Sigmoid colon (tissue), 7 donors: ENCODE data around the gene PROX2. TPM values are rescaled to one million over a fixed set of nuclear protein-coding genes. Genes with fewer than 3 reads are reported as not detected.

Experiments
- DNase-seq: peaks from one replicate; pipeline ENCODE4 v3.0.0-alpha.2; 2019
- H3K27ac ChIP-seq, 4 donors: fragments of 200-600 bp; sonication (generic); one replicate each; pipeline ENCODE4 v1.5.1; 2016 to 2019; ENCODE audit warnings: mild to moderate bottlenecking in 1 of 4
- H3K27me3 ChIP-seq, 3 donors: fragments of 200-600 bp; sonication (generic); one replicate each; pipeline ENCODE4 v1.5.1; 2019; ENCODE audit warnings: mild to moderate bottlenecking in 1 of 3
- H3K36me3 ChIP-seq, 4 donors: fragments of 200-600 bp; sonication (generic); one replicate each; pipeline ENCODE4 v1.5.1; 2016 to 2019
- H3K4me1 ChIP-seq, 4 donors: fragments of 200-600 bp; sonication (generic); one replicate each; pipeline ENCODE4 v1.5.1; 2017 to 2019
- H3K4me3 ChIP-seq, 4 donors: fragments of 200-600 bp; sonication (generic); one replicate each; pipeline ENCODE4 v1.5.1; 2017 to 2019; ENCODE audit warnings: mild to moderate bottlenecking in 2 of 4, moderate library complexity in 1 of 4
- H3K9me3 ChIP-seq, 4 donors: fragments of 200-600 bp in 3 of 4; sonication (generic) in 3 of 4; one replicate each; pipeline versions ENCODE4 v1.5.1 to v1.6.1; 2013 to 2019
- CTCF ChIP-seq, 4 experiments: fragments of 450-650 bp in 3 of 4; fragments of 200-600 bp in 1 of 4; IDR thresholded peaks; one replicate each; pipeline ENCODE4 v1.5.1; 2016 to 2019; ENCODE audit warnings: antibody characterized with exemption in 4 of 4, mild to moderate bottlenecking in 3 of 4, moderate library complexity in 2 of 4
- EP300 ChIP-seq, 4 donors: sonication (generic); formaldehyde crosslinking; IDR thresholded peaks; one replicate each; pipeline ENCODE4 v1.6.1; 2017; ENCODE audit warnings: antibody characterized with exemption in 4 of 4
- POLR2A ChIP-seq, 2 donors: fragments of 450-650 bp; IDR thresholded peaks; one replicate each; pipeline ENCODE4 v1.6.1; 2016; ENCODE audit warnings: antibody characterized with exemption in 2 of 2, mild to moderate bottlenecking in 2 of 2, moderate library complexity in 2 of 2
- POLR2AphosphoS5 ChIP-seq, 4 donors: sonication (generic); formaldehyde crosslinking; IDR thresholded peaks; one replicate each; pipeline ENCODE4 v1.6.1; 2017; ENCODE audit warnings: antibody characterized with exemption in 4 of 4
- WGBS, 2 donors: extraction: QIAGEN DNeasy Blood & Tissue Kit; methylation state at CpG; one replicate each; pipeline ENCODE4 v1.1.7; 2013; 5-methylcytosine and 5-hydroxymethylcytosine counted together
- intact Hi-C: fragments of 100-400 bp; cut with DNase I; formaldehyde crosslinking; loops from one replicate; pipeline ENCODE4 v1.15.1; 2023
- polyA plus RNA-seq, 3 donors: library from polyadenylated mRNA; stranded (reverse); fragments of 200-250 nt; gene quantifications; one replicate each; pipeline ENCODE4 v1.2.3, GENCODE V29; 2013
- total RNA-seq, 4 donors: library from RNA; depleted of rRNA; stranded (reverse); fragments of >200 nt; gene quantifications; one replicate each; pipeline ENCODE4 v1.1.0, GENCODE V29; 2016
- donor health status: healthy with polysubstance abuse.
- donor health status: Bipolar disorder and iron deficiency.
- donor health status: healthy.

PROX2 gene
- total and polyA plus RNA-seq, 7 donors = 0.01 to 0.16 TPM; not detected in 5

GRCh38 chr14:74868739-74869138 is 7.2 kb downstream of the PROX2 start:
- TF ChIP-seq POLR2A (IDR thresholded peaks at IDR 0.05) (no peak), POLR2AphosphoS5 (IDR thresholded peaks at IDR 0.05) (no peak), EP300 (IDR thresholded peaks at IDR 0.05) (no peak), CTCF (IDR thresholded peaks at IDR 0.05) (no peak)
- no peak overlapping the region for H3K4me3 ChIP-seq
- no peaks in the 10 kb centered on the region for H3K27me3 ChIP-seq
- no peaks in the 10 kb centered on the region for H3K4me1 ChIP-seq
- 85 to 91% methylated on average over 8 of the region's 8 CpGs for WGBS, 2 donors
- DNase-seq = no peak
- intact Hi-C loops = no loop called here
- no peak overlapping the region for H3K27ac ChIP-seq
- H3K9me3 ChIP-seq = no peaks in the 10 kb centered on the region
- no peaks in the 10 kb centered on the region for H3K36me3 ChIP-seq

DNA sequence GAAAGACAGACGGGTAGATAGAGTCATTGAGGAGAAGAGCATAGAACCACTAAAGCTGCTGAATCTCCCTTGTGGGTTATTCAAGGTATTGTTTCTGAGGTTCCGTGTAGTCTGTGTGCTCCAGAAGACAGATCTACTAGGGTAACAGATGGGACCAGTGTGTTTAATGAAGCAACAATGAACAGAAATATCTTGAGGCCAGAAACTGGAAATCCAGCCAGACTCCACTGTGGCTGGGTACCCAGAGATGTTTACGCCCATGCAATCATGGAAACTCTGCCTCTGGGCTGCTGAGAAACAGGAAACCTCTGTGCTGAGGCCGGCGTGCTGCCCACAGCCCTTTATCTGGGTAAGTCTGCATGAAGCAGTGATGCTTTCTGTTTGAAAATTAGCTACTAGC is 8.3 kb downstream of the PROX2 start:
- peak; percentile 71 for DNase-seq
- TF ChIP-seq EP300 (IDR thresholded peaks at IDR 0.05) (no peak), POLR2AphosphoS5 (IDR thresholded peaks at IDR 0.05) (peak in 1 of 4 donors; percentile 7)
- Histone ChIP-seq H3K4me1 (no peaks in the 10 kb centered on the region), H3K36me3 (no peaks in the 10 kb centered on the region), H3K4me3 (no peak overlapping the region), H3K27me3 (no peaks in the 10 kb centered on the region), H3K9me3 (no peaks in the 10 kb centered on the region), H3K27ac (peak overlapping the region in 1 of 4 donors; percentile 23)
- WGBS, 2 donors = 35 to 60% methylated on average over 5 of the region's 5 CpGs
- intact Hi-C loops = no loop called here

DNA sequence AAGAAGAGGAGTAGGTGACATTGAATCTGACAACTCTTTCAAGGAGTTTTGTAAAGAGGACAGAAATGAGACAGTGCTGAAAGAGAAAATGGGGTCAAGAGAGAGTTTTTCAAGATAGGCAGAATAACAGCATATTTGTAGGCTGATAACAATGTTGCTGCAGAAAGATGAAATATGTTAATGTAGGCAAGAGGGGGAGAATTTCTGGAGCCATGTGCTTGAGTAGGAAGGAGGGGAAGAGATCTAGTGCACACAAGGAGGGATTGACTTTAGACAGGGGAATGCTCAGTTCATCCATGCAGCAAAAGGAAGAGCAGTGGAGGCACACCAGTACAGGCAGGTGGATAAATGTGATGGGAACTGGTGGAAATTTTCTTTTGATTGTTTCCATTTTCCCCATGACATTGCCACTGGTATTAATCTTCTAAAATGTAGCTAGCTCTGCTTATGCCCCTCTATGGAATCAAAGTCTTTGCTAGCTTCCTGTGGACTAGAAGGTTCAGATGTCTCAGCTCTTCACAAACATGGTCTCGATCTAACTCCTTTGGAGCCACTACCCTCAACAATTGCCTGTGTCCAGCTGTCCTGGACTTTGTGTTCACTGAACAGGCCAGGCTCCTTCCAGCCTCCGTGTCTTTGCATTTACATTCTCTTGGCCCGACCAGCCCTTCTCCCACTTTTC is 9.1 kb downstream of the PROX2 start:
- Histone ChIP-seq H3K27ac (peak overlapping the region in 2 of 4 donors; percentile 8 to 23), H3K4me3 (no peak overlapping the region), H3K9me3 (no peaks in the 10 kb centered on the region), H3K36me3 (no peaks in the 10 kb centered on the region), H3K4me1 (no peaks in the 10 kb centered on the region), H3K27me3 (no peaks in the 10 kb centered on the region)
- TF ChIP-seq POLR2A (IDR thresholded peaks at IDR 0.05) (no peak), CTCF (IDR thresholded peaks at IDR 0.05) (no peak), EP300 (IDR thresholded peaks at IDR 0.05) (no peak), POLR2AphosphoS5 (IDR thresholded peaks at IDR 0.05) (no peak)
- WGBS, 2 donors = 73 to 80% methylated on average over 3 of the region's 3 CpGs
- DNase-seq = no peak
- intact Hi-C loops = no loop called here

DNA sequence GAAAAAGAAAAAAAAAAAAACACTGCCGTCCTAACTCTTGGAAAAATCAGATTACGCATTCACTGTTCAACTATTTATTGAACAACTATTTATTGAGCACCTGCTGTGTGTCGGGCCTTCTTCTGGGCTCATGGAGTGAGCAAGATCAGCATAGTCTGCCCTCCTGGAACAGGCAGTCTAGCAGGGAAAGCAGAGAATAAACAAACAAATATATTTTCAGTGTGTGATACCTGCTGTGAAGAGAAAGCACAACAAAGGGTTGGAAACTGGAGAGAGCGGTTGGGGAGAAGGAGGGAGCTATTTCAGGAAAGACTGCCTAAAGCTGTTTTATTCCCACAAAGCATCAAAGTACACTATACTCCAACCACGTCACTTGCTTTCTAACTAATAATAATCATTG is 10.8 kb downstream of the PROX2 start:
- no peak overlapping the region for H3K4me3 ChIP-seq
- no peak for DNase-seq
- whole genome bisulfite sequencing, 2 donors = 90 to 92% methylated on average over 5 of the region's 5 CpGs
- no peaks in the 10 kb centered on the region for H3K27me3 ChIP-seq
- no peak overlapping the region for H3K27ac ChIP-seq
- no peaks in the 10 kb centered on the region for H3K36me3 ChIP-seq
- intact Hi-C loops = no loop called here
- TF ChIP-seq EP300 (IDR thresholded peaks at IDR 0.05) (no peak), CTCF (IDR thresholded peaks at IDR 0.05) (no peak), POLR2A (IDR thresholded peaks at IDR 0.05) (no peak), POLR2AphosphoS5 (IDR thresholded peaks at IDR 0.05) (no peak)
- peaks cover 0 to 10% (median 7%) of the 10 kb centered on the region in 4 donors for H3K4me1 ChIP-seq
- H3K9me3 ChIP-seq = no peaks in the 10 kb centered on the region

DNA sequence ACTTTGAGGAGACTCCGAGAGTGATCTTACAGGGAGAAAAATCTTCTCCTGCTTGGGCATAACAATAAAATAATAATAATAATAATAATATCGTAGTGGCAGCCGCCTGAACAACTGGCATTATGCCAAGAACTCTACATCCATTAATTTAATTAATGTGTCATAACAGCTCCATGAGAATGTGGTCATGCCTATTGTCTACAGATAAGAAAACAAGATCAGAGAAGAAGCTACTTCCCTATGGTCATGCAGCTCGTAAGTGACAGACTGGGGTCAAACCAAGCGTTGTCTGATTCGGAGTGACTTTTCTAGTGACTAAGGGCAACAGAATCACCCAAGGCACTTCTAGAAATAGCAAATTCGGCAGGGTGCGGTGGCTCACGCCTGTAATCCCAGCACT is 11.7 kb downstream of the PROX2 start:
- Histone ChIP-seq H3K4me1 (peaks cover 0 to 10% (median 7%) of the 10 kb centered on the region in 4 donors), H3K36me3 (no peaks in the 10 kb centered on the region), H3K9me3 (no peaks in the 10 kb centered on the region), H3K27me3 (no peaks in the 10 kb centered on the region), H3K4me3 (no peak overlapping the region), H3K27ac (no peak overlapping the region)
- intact Hi-C loops = no loop called here
- WGBS, 2 donors = 84 to 90% methylated on average over 9 of the region's 9 CpGs
- no peak for DNase-seq
- TF ChIP-seq POLR2AphosphoS5 (IDR thresholded peaks at IDR 0.05) = no peak
- TF ChIP-seq CTCF (IDR thresholded peaks at IDR 0.05) = no peak
- TF ChIP-seq EP300 (IDR thresholded peaks at IDR 0.05) = no peak
- no peak for TF ChIP-seq POLR2A (IDR thresholded peaks at IDR 0.05)
